Neural progenitor cell (in vitro differentiated cells): Measurements from ENCODE around the gene EPHA5. TPM values are rescaled to one million over a fixed set of nuclear protein-coding genes. Genes with fewer than 3 reads are reported as not detected.

Source experiments
- DNase-seq: peaks from one replicate; pipeline ENCODE4 v3.0.0-alpha.2; 2016; ENCODE audit warnings: low spot score
- H2AFZ ChIP-seq: fragments of 200-600 bp; sonication (generic); replicated peaks from 2 replicates; pipeline ENCODE4 v1.6.1; 2016; ENCODE audit warnings: antibody characterized with exemption
- H3F3A ChIP-seq: fragments of 200-600 bp; sonication (generic); 2 replicates; pipeline ENCODE4 v1.6.1; 2016; ENCODE audit warnings: antibody characterized with exemption, low read depth
- H3K27ac ChIP-seq: fragments of 200-600 bp; sonication (generic); 2 replicates; pipeline ENCODE4 v1.5.1; 2016; ENCODE audit warnings: mild to moderate bottlenecking
- H3K27me3 ChIP-seq: fragments of 200-600 bp; sonication (generic); 2 replicates; pipeline ENCODE4 v1.6.1; 2016; ENCODE audit warnings: mild to moderate bottlenecking, moderate library complexity
- H3K36me3 ChIP-seq: fragments of 200-600 bp; sonication (generic); 2 replicates; pipeline ENCODE4 v1.5.1; 2016
- H3K4me1 ChIP-seq: fragments of 200-600 bp; sonication (generic); 2 replicates; pipeline ENCODE4 v1.6.1; 2016; ENCODE audit warnings: mixed run types
- H3K4me2 ChIP-seq: fragments of 200-600 bp; sonication (generic); 2 replicates; pipeline ENCODE4 v1.6.1; 2016
- H3K4me3 ChIP-seq: fragments of 200-600 bp; sonication (generic); 2 replicates; pipeline ENCODE4 v1.5.1; 2016
- H3K79me2 ChIP-seq: fragments of 200-600 bp; sonication (generic); 2 replicates; pipeline ENCODE4 v1.6.1; 2016; ENCODE audit warnings: low read depth
- H3K9ac ChIP-seq: fragments of 200-600 bp; sonication (generic); 2 replicates; pipeline ENCODE4 v1.6.1; 2016
- H3K9me3 ChIP-seq: fragments of 200-600 bp; sonication (generic); 2 replicates; pipeline ENCODE4 v1.5.1; 2016; ENCODE audit warnings: low read depth
- H4K20me1 ChIP-seq: fragments of 200-600 bp; sonication (generic); 2 replicates; pipeline ENCODE4 v1.6.1; 2016; ENCODE audit warnings: low read depth
- H3K27ac Mint-ChIP-seq: 3 replicates; pipeline ENCODE4 v1.8.0; 2021; ENCODE audit warnings: mixed read lengths
- H3K27me3 Mint-ChIP-seq: 2 replicates; pipeline ENCODE4 v1.8.0; 2022; ENCODE audit warnings: low read depth, mild to moderate bottlenecking, inconsistent platforms, moderate library complexity, mixed read lengths; ENCODE audit not compliant: insufficient read depth
- H3K36me3 Mint-ChIP-seq: 3 replicates; pipeline ENCODE4 v1.8.0; 2021; ENCODE audit warnings: mixed read lengths
- H3K4me1 Mint-ChIP-seq: 3 replicates; pipeline ENCODE4 v1.8.0; 2021; ENCODE audit warnings: mixed read lengths
- H3K4me3 Mint-ChIP-seq: 3 replicates; pipeline ENCODE4 v1.8.0; 2021; ENCODE audit warnings: mild to moderate bottlenecking, moderate library complexity, mixed read lengths
- H3K9me3 Mint-ChIP-seq: 3 replicates; pipeline ENCODE4 v1.8.0; 2020; ENCODE audit warnings: mixed read lengths
- EZH2 ChIP-seq: fragments of 200-600 bp; sonication (generic); IDR thresholded peaks from 2 replicates; pipeline ENCODE4 v1.6.1; 2017; ENCODE audit warnings: antibody characterized with exemption, mild to moderate bottlenecking, moderate library complexity
- EZH2phosphoT487 ChIP-seq: fragments of 200-600 bp; sonication (generic); IDR thresholded peaks from 2 replicates; pipeline ENCODE4 v1.6.1; 2017; ENCODE audit warnings: antibody characterized with exemption
- total RNA-seq: library from RNA; depleted of rRNA; stranded (reverse); fragments of >200 nt; gene quantifications from 2 replicates; pipeline ENCODE4 v1.2.3, GENCODE V29; 2015; ENCODE audit warnings: low replicate concordance
- TF ChIP-seq, protein P1 (sequence below): fragments of 200-600 bp; sonication (generic); IDR thresholded peaks from 2 replicates; pipeline ENCODE4 v1.5.1; 2017; ENCODE audit warnings: antibody characterized with exemption, mild to moderate bottlenecking

The EPHA5 gene
- total RNA-seq, 1 donor from 2014 or later: not detected

DNA sequence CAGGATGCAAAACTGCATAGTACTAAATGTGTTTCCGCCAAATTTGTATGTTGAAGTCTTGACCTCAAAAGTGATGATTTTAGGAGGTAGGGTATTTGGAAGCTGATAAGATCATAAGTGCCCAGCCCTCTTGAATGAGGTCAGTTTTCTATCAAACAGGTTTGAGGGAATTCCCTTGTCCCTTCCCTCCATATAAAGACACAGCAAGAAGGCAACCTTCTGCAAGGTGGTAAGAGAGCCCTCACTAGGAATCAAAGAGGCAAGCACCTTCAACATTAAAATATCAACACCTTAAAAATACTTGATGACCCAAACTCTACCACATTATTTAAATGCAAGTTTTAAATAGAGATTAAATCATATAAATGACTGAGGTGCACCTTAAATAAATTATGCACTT is 288.6 kb downstream of the EPHA5 start:
- Histone ChIP-seq H3K9me3 (no peaks in the 10 kb centered on the region), H4K20me1 (no peaks in the 10 kb centered on the region), H3K4me1 (no peaks in the 10 kb centered on the region), H3K27me3 (no peaks in the 10 kb centered on the region), H3F3A (no peaks in the 10 kb centered on the region), H3K79me2 (no peaks in the 10 kb centered on the region), H3K27ac (no peak overlapping the region), H3K9ac (no peak overlapping the region), H3K36me3 (no peaks in the 10 kb centered on the region), H3K4me2 (no peak overlapping the region), H3K4me3 (no peak overlapping the region), H2AFZ (no peak overlapping the region)
- H3K9me3 Mint-ChIP-seq: no peaks in the 10 kb centered on the region
- no peak for DNase-seq
- no peaks in the 10 kb centered on the region for H3K4me1 Mint-ChIP-seq
- no peaks in the 10 kb centered on the region for H3K36me3 Mint-ChIP-seq
- no peak for TF ChIP-seq EZH2
- no peak for TF ChIP-seq EZH2phosphoT487
- TF ChIP-seq, protein P1, sequence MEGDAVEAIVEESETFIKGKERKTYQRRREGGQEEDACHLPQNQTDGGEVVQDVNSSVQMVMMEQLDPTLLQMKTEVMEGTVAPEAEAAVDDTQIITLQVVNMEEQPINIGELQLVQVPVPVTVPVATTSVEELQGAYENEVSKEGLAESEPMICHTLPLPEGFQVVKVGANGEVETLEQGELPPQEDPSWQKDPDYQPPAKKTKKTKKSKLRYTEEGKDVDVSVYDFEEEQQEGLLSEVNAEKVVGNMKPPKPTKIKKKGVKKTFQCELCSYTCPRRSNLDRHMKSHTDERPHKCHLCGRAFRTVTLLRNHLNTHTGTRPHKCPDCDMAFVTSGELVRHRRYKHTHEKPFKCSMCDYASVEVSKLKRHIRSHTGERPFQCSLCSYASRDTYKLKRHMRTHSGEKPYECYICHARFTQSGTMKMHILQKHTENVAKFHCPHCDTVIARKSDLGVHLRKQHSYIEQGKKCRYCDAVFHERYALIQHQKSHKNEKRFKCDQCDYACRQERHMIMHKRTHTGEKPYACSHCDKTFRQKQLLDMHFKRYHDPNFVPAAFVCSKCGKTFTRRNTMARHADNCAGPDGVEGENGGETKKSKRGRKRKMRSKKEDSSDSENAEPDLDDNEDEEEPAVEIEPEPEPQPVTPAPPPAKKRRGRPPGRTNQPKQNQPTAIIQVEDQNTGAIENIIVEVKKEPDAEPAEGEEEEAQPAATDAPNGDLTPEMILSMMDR: no peak
- no peak overlapping the region for H3K27ac Mint-ChIP-seq
- no peaks in the 10 kb centered on the region for H3K27me3 Mint-ChIP-seq
- no peak overlapping the region for H3K4me3 Mint-ChIP-seq

DNA sequence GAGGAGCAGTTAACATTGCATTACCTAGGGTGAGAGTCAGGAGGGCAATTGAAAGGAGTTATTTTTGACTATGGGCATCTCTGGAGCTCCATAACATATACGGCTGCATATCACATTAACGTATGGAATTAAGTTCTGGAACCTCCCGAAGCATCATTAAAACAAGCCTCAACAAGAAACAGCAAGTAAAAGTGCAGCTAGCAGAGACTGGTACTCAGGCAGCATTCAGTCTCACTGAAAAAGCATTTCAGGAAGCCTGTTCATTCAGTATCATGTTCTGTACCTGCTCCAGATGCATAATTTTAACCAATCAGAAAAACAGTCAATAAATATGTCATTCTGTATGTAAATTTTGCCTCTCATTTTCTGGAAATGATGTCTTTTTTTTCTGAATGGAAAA is 299.6 kb downstream of the EPHA5 start:
- no peaks in the 10 kb centered on the region for H3K9me3 Mint-ChIP-seq
- no peaks in the 10 kb centered on the region for H3K4me1 Mint-ChIP-seq
- H3K79me2 ChIP-seq: no peaks in the 10 kb centered on the region
- H3K9ac ChIP-seq: no peak overlapping the region
- H3K27ac Mint-ChIP-seq: no peak overlapping the region
- H3K27me3 Mint-ChIP-seq: no peaks in the 10 kb centered on the region
- no peaks in the 10 kb centered on the region for H3K27me3 ChIP-seq
- H3K9me3 ChIP-seq: no peaks in the 10 kb centered on the region
- no peak overlapping the region for H3K4me3 Mint-ChIP-seq
- H3K27ac ChIP-seq: no peak overlapping the region
- no peaks in the 10 kb centered on the region for H3K36me3 ChIP-seq
- H3K36me3 Mint-ChIP-seq: no peaks in the 10 kb centered on the region
- no peaks in the 10 kb centered on the region for H3K4me1 ChIP-seq
- no peak for TF ChIP-seq EZH2
- no peak for TF ChIP-seq EZH2phosphoT487
- TF ChIP-seq, protein P1: no peak
- no peak overlapping the region for H2AFZ ChIP-seq
- no peaks in the 10 kb centered on the region for H3F3A ChIP-seq
- DNase-seq: no peak
- no peak overlapping the region for H3K4me2 ChIP-seq
- no peak overlapping the region for H3K4me3 ChIP-seq
- no peaks in the 10 kb centered on the region for H4K20me1 ChIP-seq

DNA sequence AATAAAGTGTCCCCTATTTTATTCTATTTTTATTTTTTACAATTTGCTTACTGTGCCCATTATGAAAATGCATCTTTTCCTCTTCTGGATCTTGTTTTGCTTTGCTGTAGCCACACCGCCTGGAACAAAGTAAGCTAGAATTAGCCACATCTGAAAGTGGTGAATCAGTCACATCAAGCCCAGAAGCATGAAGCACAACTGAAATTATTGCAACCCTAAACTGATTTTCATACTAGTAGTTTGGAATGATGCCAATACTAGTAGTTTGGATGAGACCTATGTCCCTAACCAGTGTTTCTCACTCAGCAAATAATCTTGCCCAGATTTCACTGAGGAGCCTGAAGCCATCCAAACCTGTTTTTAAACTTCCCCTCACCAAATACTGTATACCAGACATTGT is 303.0 kb downstream of the EPHA5 start:
- H4K20me1 ChIP-seq: no peaks in the 10 kb centered on the region
- Mint-ChIP-seq H3K27ac (no peak overlapping the region), H3K4me3 (no peak overlapping the region), H3K36me3 (no peaks in the 10 kb centered on the region), H3K27me3 (no peaks in the 10 kb centered on the region), H3K9me3 (no peaks in the 10 kb centered on the region), H3K4me1 (no peaks in the 10 kb centered on the region)
- H3K4me3 ChIP-seq: no peak overlapping the region
- H3K9ac ChIP-seq: no peak overlapping the region
- no peak overlapping the region for H3K4me2 ChIP-seq
- no peak for DNase-seq
- H3K79me2 ChIP-seq: no peaks in the 10 kb centered on the region
- H3K4me1 ChIP-seq: no peaks in the 10 kb centered on the region
- H3K9me3 ChIP-seq: no peaks in the 10 kb centered on the region
- TF ChIP-seq, protein P1: no peak
- TF ChIP-seq EZH2 (no peak), EZH2phosphoT487 (no peak)
- no peaks in the 10 kb centered on the region for H3F3A ChIP-seq
- no peak overlapping the region for H2AFZ ChIP-seq
- no peaks in the 10 kb centered on the region for H3K36me3 ChIP-seq
- H3K27ac ChIP-seq: no peak overlapping the region
- no peaks in the 10 kb centered on the region for H3K27me3 ChIP-seq
